NB4 (cell line): ENCODE results near the gene DGCR2.
A peak's percentile ranks its signal among the peaks of the same experiment; 100 is the strongest.

ENCODE experiments used
- DNase-seq: peaks from one replicate; pipeline ENCODE4 v3.0.0; 2010; ENCODE audit warnings: low read depth
- H3K4me3 ChIP-seq: one replicate; pipeline ENCODE4 v1.5.1; 2011; ENCODE audit warnings: mild to moderate bottlenecking, low read depth, low read length, moderate library complexity
- CTCF ChIP-seq: IDR thresholded peaks from one replicate; pipeline ENCODE4 v1.5.1; 2012; ENCODE audit warnings: low read depth, low read length
- MYC ChIP-seq: IDR thresholded peaks from 2 replicates; pipeline ENCODE4 v1.6.1; 2011; ENCODE audit warnings: low read depth, low read length
- POLR2A ChIP-seq: IDR thresholded peaks from 2 replicates; pipeline ENCODE4 v1.6.1; 2011; ENCODE audit warnings: mild to moderate bottlenecking; ENCODE audit not compliant: insufficient read length; ENCODE audit errors: extremely low read depth
- TF ChIP-seq, protein P1 (sequence below): IDR thresholded peaks from 2 replicates; pipeline ENCODE4 v1.6.1; 2011; ENCODE audit warnings: low read depth, low read length

The DGCR2 gene, protein sequence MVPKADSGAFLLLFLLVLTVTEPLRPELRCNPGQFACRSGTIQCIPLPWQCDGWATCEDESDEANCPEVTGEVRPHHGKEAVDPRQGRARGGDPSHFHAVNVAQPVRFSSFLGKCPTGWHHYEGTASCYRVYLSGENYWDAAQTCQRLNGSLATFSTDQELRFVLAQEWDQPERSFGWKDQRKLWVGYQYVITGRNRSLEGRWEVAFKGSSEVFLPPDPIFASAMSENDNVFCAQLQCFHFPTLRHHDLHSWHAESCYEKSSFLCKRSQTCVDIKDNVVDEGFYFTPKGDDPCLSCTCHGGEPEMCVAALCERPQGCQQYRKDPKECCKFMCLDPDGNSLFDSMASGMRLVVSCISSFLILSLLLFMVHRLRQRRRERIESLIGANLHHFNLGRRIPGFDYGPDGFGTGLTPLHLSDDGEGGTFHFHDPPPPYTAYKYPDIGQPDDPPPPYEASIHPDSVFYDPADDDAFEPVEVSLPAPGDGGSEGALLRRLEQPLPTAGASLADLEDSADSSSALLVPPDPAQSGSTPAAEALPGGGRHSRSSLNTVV

GRCh38 chr22:19122143-19122751, at the start of gene DGCR2:
DGCR2 (minus strand) TSS chr22:19122412; CDS start chr22:19122206, 206 bp downstream.
- no peak for TF ChIP-seq CTCF
- peak; percentile 79 for TF ChIP-seq POLR2A
- DNase-seq = peak; percentile 95
- peak within 1 kb of the TSS; percentile 80 for H3K4me3 ChIP-seq

DNA sequence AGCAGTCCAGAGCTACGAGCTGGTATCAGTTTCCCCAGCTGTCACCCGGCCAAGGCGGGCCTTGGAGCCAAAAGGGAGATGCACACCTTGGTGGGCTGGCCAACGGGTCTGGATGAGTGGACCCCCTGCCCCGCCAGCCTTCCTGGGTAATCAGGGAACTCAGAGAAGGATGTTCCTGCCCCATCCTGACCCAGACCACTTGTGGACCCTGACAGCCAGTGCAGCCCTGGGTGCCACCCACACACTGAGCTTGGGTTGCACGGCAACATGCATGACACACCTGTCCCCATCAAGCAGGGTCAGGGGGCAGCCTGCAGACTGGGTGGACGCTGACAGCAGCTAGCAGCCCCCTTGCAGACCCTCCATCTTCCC, 47.7 kb upstream of the DGCR2 start:
- no peak for TF ChIP-seq CTCF
- DNase-seq = no peak
- H3K4me3 ChIP-seq = no peak overlapping the region

DNA sequence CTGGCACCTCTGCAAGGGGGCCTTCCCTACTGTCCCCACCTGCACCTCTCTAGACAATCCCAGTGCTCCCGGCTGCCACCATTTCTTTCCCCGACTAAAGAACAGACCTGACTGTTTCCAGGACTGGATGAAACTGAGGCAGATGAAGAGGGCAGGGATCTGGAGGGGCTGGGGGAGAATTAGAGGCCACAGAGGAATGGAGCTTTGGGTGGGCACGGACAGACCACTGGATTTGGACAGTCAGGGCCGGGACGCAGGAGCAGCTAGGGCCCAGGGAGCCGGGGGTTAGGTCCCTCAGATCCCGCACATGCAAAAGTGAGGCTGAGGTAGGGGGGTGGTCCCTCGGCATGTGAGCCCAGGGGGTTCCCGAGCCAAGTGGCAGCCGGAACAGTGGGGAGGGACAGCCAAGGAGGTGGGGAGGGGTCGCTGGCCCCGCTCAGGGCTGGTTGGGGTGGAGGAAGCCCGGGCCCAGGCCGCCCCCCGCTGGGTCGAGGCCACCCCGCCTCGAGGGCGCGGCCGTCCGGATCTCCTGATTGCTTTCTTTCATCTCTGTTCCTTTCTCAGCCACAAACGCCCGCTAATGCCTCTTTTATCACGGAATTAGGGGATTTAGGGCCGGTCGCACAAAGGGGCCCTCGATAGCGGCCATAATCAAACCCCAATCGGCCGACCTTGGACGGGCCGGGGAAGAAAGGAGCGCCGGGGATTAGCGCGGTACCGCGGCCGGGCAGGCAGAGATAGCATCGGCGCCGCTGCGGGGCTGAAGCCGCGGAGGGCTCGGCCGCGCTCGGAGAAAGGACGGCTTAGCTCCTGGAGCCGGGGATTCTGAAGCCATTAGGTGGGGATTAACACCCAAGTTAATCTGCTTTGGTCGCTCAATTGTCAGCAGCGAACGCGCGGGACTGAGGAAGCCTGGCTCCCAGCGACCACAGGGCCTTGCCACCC, 47.1 kb upstream of the DGCR2 start:
- TF ChIP-seq CTCF (no peak), POLR2A (no peak), MYC (no peak)
- TF ChIP-seq, protein P1, sequence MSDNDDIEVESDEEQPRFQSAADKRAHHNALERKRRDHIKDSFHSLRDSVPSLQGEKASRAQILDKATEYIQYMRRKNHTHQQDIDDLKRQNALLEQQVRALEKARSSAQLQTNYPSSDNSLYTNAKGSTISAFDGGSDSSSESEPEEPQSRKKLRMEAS = no peak
- no peak overlapping the region for H3K4me3 ChIP-seq
- DNase-seq = no peak

GRCh38 chr22:19168088-19168890, 46.1 kb upstream of the DGCR2 start:
- TF ChIP-seq POLR2A (no peak), CTCF (peak; percentile 33)
- TF ChIP-seq, protein P1 = no peak
- no peak for DNase-seq
- no peak overlapping the region for H3K4me3 ChIP-seq

DNA sequence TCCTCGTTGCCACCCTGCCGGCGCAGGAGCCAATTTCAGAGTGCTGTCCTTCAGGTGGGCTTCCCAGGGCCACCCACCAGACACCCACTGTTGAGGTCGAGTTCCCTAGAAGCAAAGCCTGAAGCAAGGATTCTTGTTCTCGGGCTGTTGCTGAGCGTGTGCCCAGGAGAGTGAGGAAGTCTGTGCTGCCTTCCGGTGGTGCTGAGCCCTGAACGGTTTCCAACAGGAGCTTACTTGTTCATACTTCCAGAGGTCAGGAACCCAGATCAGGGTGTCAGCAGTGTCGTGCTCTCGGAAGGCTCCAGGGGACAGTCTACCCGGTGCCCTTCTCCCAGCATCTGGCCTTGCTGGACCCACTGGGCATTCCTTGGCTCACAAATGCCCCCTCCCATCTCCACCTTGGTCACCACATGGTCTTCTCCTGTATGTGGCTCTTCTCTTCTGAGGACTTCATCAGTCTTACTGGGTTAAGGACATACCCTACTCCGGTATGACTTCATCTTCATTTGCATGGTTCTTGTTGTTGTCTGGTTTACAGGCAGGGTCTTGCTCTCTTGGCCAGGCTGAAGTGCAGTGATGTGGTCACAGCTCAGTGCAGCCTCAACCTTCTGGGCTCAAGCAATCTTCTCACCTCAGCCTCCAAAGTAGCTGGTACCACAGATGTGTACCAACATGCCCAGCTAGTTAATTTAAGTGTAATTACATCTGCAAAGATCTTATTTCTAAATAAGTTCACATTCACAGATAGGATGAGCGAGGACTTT, 45.1 kb upstream of the DGCR2 start:
- H3K4me3 ChIP-seq = no peak overlapping the region
- TF ChIP-seq MYC = no peak
- no peak for TF ChIP-seq POLR2A
- no peak for TF ChIP-seq CTCF
- TF ChIP-seq, protein P1 = no peak
- DNase-seq = no peak
